NT2/D1 (cell line): ENCODE measurements around the gene SH3RF1.

Experiments
- SUZ12 ChIP-seq: IDR thresholded peaks from 2 replicates; pipeline ENCODE4 v1.6.1; 2011; ENCODE audit not compliant: insufficient read length, insufficient read depth; ENCODE audit errors: extremely low read depth
- YY1 ChIP-seq: IDR thresholded peaks from 2 replicates; pipeline ENCODE4 v1.6.1; 2011; ENCODE audit not compliant: insufficient read length, insufficient read depth
- ZNF274 ChIP-seq: IDR thresholded peaks from 2 replicates; pipeline ENCODE4 v1.6.1; 2011; ENCODE audit warnings: mild to moderate bottlenecking, low read depth, low read length

DNA sequence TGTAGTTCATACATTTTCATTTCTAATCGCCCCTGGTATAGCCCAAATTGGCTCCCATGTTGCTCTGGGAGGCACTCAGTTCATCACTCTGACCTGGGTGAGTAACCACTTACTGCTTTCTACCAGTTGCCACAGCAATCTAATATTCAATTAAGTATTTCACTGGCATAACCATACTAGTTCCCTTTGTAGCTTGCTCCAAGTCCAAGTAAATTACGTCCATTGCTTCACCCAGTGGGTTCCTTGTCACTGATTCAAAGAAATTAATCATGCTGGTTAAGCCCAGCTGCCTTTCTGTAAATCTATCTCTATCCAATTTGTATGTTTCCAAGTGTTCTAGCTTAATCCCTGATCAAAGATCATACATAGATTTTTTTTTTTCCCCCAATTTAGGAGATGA, 168.7 kb downstream of the SH3RF1 start:
- TF ChIP-seq SUZ12 (no peak), ZNF274 (no peak), YY1 (no peak)
